Measurements from ENCODE around the gene MIEF1.

Gene MIEF1

DNA sequence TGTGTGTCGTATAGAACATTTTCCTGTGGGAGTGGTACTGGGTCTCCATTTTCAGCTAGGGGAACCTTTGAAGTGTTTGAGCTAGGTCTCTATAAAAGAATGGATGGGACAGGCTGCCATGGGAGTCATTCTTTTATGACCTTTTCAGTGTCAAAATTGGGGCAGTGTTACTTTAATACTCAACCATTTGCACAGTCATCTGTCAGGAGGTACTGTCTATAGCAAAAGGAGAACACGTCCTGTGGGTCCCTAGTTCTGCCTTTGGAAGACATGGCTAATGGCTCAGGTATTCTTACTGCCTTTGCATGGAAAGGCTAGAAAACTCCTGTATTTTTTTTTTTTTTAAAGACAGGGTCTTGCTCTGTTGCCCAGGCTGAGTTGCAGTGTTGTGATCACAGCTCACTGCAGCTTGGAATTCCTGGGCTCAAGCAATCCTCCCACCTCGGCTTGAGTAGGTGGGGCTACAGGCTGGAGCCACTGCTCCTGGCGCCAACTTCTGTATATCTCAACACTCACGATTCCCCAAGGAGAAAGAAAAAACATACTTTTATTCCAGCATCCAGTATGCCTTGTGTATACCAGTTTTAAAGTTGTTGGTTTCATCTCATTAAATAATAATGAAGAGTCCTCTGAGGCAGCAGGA, 16.2 kb downstream of the MIEF1 start:
- no peak for DNase-seq (ENCODE audit: low spot score)
- H3K27ac ChIP-seq (replicated peaks; ENCODE audit: low read length), result no peak overlapping the region
- no peak overlapping the region for H2BK120ac ChIP-seq (ENCODE audit: low read depth, low read length)
- no peak overlapping the region for H3K18ac ChIP-seq (ENCODE audit: low read length)
- H3K4me3 ChIP-seq (ENCODE audit: low read length in 2 of 2), result peak overlapping the region in 1 of 2 donors; percentile 56
- H3K14ac ChIP-seq (ENCODE audit: low read length), result no peak overlapping the region
- peaks cover 7% of the 10 kb centered on the region for H3K79me1 ChIP-seq (ENCODE audit: low read depth, low read length)
- H3K4ac ChIP-seq (ENCODE audit: low read length), result no peak overlapping the region
- no peak overlapping the region for H3K4me2 ChIP-seq (ENCODE audit: insufficient read depth, low read length, poor library complexity, severe bottlenecking)
- WGBS, 2 donors (ENCODE audit: extremely low coverage in 2 of 2, insufficient read length in 2 of 2, insufficient replicate concordance in 1 of 2), result no CpG with 5 or more reads among the region's 5 CpGs
- peaks cover 0 to 2% of the 10 kb centered on the region in 2 donors for H3K9me3 ChIP-seq (replicated peaks in 1 of 2; ENCODE audit: control insufficient read depth in 2 of 2, insufficient read depth in 1 of 2, low read depth in 1 of 2, low read length in 2 of 2)
- no peak overlapping the region for H2BK15ac ChIP-seq (ENCODE audit: low read length)
- no peak overlapping the region for H2AK5ac ChIP-seq (ENCODE audit: low read depth, low read length)
- no peak overlapping the region for H4K8ac ChIP-seq (ENCODE audit: low read depth, low read length)
- no peak overlapping the region for H3K9ac ChIP-seq (ENCODE audit: low read depth, low read length, poor library complexity)
- H2BK12ac ChIP-seq (ENCODE audit: low read length), result no peak overlapping the region
- no peaks in the 10 kb centered on the region for H3K27me3 ChIP-seq (ENCODE audit: control insufficient read depth in 3 of 3, insufficient read depth in 3 of 3, low read depth in 1 of 3, low read length in 3 of 3)
- H2BK5ac ChIP-seq (ENCODE audit: low read length), result no peak overlapping the region
- peaks cover 19 to 21% of the 10 kb centered on the region in 2 donors for H3K4me1 ChIP-seq (ENCODE audit: control insufficient read depth in 2 of 2, insufficient read depth in 1 of 2, low read depth in 1 of 2, low read length in 2 of 2)
- no peak overlapping the region for H4K91ac ChIP-seq (ENCODE audit: low read depth, low read length, poor library complexity)
- peaks cover 46 to 72% of the 10 kb centered on the region in 2 donors for H3K36me3 ChIP-seq (replicated peaks in 1 of 2; ENCODE audit: control insufficient read depth in 2 of 2, insufficient read depth in 2 of 2, low read length in 2 of 2)
- no peak overlapping the region for H2AFZ ChIP-seq (ENCODE audit: low read length)
- H3K23ac ChIP-seq (ENCODE audit: low read depth, low read length, poor library complexity), result no peak overlapping the region

DNA sequence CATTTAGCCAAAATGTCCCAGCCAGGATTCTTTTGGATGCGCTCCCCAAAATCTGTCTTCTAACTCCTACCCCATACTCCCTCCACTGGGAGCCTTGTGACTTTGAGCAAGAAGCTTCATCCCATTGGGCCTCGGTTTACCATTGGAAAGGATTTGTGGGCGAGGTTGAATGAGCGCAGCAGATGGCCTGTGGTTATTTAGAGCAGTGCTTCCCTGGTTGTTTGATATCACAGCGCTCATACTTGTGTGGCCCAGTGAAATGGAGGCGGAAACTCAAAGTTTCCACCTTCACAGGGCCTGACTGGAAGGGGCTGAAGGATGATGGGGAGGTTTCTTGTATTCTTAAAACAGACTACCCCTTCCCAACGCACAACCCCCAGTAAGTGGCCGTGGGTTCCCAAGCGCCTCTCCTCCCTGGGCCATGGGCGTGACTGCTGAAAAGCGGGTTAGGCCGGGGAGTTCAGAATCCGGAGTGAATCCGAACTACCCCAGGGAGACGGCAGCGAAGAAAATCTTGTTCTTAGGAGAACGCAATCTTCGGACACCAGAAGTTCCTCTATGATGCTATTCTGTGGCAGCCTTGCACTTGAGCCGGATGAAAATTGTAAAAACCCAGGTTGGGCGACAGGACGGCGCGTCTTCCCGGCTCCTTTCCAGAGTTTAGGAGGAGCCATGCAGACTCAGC, 17.0 kb downstream of the MIEF1 start:
- peak overlapping the region; percentile 97 for H3K27ac ChIP-seq (replicated peaks; ENCODE audit: low read length)
- H2BK5ac ChIP-seq (ENCODE audit: low read length), result peak overlapping the region; percentile 97
- no peak overlapping the region for H2BK12ac ChIP-seq (ENCODE audit: low read length)
- no peak overlapping the region for H3K14ac ChIP-seq (ENCODE audit: low read length)
- H3K4me2 ChIP-seq (ENCODE audit: insufficient read depth, low read length, poor library complexity, severe bottlenecking), result peak overlapping the region; percentile 66
- H3K4ac ChIP-seq (ENCODE audit: low read length), result peak overlapping the region; percentile 19
- peak overlapping the region; percentile 15 for H2AK5ac ChIP-seq (ENCODE audit: low read depth, low read length)
- H3K4me1 ChIP-seq (ENCODE audit: control insufficient read depth in 2 of 2, insufficient read depth in 1 of 2, low read depth in 1 of 2, low read length in 2 of 2), result peaks cover 20 to 23% of the 10 kb centered on the region in 2 donors
- H4K91ac ChIP-seq (ENCODE audit: low read depth, low read length, poor library complexity), result no peak overlapping the region
- peaks cover 10% of the 10 kb centered on the region for H3K79me1 ChIP-seq (ENCODE audit: low read depth, low read length)
- H2BK15ac ChIP-seq (ENCODE audit: low read length), result peak overlapping the region; percentile 0
- peak overlapping the region; percentile 99 for H3K9ac ChIP-seq (ENCODE audit: low read depth, low read length, poor library complexity)
- H2AFZ ChIP-seq (ENCODE audit: low read length), result peak overlapping the region; percentile 92
- no CpG with 5 or more reads among the region's 24 CpGs for WGBS, 2 donors (ENCODE audit: extremely low coverage in 2 of 2, insufficient read length in 2 of 2, insufficient replicate concordance in 1 of 2)
- no peak overlapping the region for H4K8ac ChIP-seq (ENCODE audit: low read depth, low read length)
- peak overlapping the region; percentile 56 to 89 for H3K4me3 ChIP-seq (ENCODE audit: low read length in 2 of 2)
- H3K23ac ChIP-seq (ENCODE audit: low read depth, low read length, poor library complexity), result peak overlapping the region; percentile 38
- no peaks in the 10 kb centered on the region for H3K27me3 ChIP-seq (ENCODE audit: control insufficient read depth in 3 of 3, insufficient read depth in 3 of 3, low read depth in 1 of 3, low read length in 3 of 3)
- no peak overlapping the region for H2BK120ac ChIP-seq (ENCODE audit: low read depth, low read length)
- DNase-seq (ENCODE audit: low spot score), result no peak
- peak overlapping the region; percentile 97 for H3K18ac ChIP-seq (ENCODE audit: low read length)
- peaks cover 0 to 4% of the 10 kb centered on the region in 2 donors for H3K9me3 ChIP-seq (replicated peaks in 1 of 2; ENCODE audit: control insufficient read depth in 2 of 2, insufficient read depth in 1 of 2, low read depth in 1 of 2, low read length in 2 of 2)
- peaks cover 42 to 70% of the 10 kb centered on the region in 2 donors for H3K36me3 ChIP-seq (replicated peaks in 1 of 2; ENCODE audit: control insufficient read depth in 2 of 2, insufficient read depth in 2 of 2, low read length in 2 of 2)

DNA sequence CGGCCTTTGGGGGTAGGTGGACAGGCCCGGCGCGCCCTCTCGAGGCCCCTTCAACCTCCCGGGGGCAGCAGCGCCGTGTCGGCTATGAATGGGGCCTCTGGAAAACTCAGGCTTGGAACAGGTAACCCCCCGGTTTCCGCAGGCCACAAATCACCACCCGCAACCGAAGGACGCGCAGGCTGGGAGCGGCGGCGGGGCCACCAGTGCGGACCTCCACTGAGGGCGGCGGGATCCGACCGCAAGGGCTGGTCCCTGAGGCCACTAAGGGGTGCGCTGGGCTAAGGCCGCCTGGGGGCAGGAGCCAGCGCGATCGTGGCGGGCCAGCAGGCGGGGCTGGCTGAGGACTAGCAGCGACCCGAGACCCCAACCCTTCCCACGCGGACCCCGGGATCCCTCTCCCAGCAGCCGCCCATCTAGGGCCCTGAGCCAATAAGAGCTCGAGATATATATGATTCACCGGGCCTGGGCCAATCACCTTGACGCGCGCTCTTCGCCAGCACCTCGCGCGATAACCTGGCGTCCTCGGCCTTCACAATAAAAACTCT, 17.7 kb downstream of the MIEF1 start:
- Histone ChIP-seq H3K4me2 (ENCODE audit: insufficient read depth, low read length, poor library complexity, severe bottlenecking) (peak overlapping the region; percentile 66), H3K36me3 (replicated peaks in 1 of 2; ENCODE audit: control insufficient read depth in 2 of 2, insufficient read depth in 2 of 2, low read length in 2 of 2) (peaks cover 42 to 70% of the 10 kb centered on the region in 2 donors), H2BK120ac (ENCODE audit: low read depth, low read length) (no peak overlapping the region), H3K9ac (ENCODE audit: low read depth, low read length, poor library complexity) (peak overlapping the region; percentile 99), H4K91ac (ENCODE audit: low read depth, low read length, poor library complexity) (peak overlapping the region; percentile 57), H3K79me1 (ENCODE audit: low read depth, low read length) (peaks cover 10% of the 10 kb centered on the region), H3K4me1 (ENCODE audit: control insufficient read depth in 2 of 2, insufficient read depth in 1 of 2, low read depth in 1 of 2, low read length in 2 of 2) (peaks cover 21 to 24% of the 10 kb centered on the region in 2 donors), H2AFZ (ENCODE audit: low read length) (peak overlapping the region; percentile 98), H2BK15ac (ENCODE audit: low read length) (peak overlapping the region; percentile 0), H2BK5ac (ENCODE audit: low read length) (peak overlapping the region; percentile 97), H2AK5ac (ENCODE audit: low read depth, low read length) (peak overlapping the region; percentile 41), H4K8ac (ENCODE audit: low read depth, low read length) (no peak overlapping the region), H3K23ac (ENCODE audit: low read depth, low read length, poor library complexity) (peak overlapping the region; percentile 100), H3K9me3 (replicated peaks in 1 of 2; ENCODE audit: control insufficient read depth in 2 of 2, insufficient read depth in 1 of 2, low read depth in 1 of 2, low read length in 2 of 2) (peaks cover 0 to 4% of the 10 kb centered on the region in 2 donors), H3K27me3 (ENCODE audit: control insufficient read depth in 3 of 3, insufficient read depth in 3 of 3, low read depth in 1 of 3, low read length in 3 of 3) (no peaks in the 10 kb centered on the region), H3K14ac (ENCODE audit: low read length) (peak overlapping the region; percentile 73), H3K18ac (ENCODE audit: low read length) (peak overlapping the region; percentile 97), H3K4ac (ENCODE audit: low read length) (peak overlapping the region; percentile 77), H2BK12ac (ENCODE audit: low read length) (no peak overlapping the region), H3K4me3 (ENCODE audit: low read length in 2 of 2) (peak overlapping the region; percentile 56 to 89), H3K27ac (replicated peaks; ENCODE audit: low read length) (peak overlapping the region; percentile 97)
- DNase-seq (ENCODE audit: low spot score), result no peak
- WGBS, 2 donors (ENCODE audit: extremely low coverage in 2 of 2, insufficient read length in 2 of 2, insufficient replicate concordance in 1 of 2), result no CpG with 5 or more reads among the region's 47 CpGs

All from neuronal stem cell (in vitro differentiated cells).